SW 1271 (cell line): ENCODE data around the gene HNRNPD.
A peak's percentile ranks its signal among the peaks of the same experiment; 100 is the strongest.
"Not testable (repeated sequence)": the region's sequence is repeated elsewhere in the genome, so short reads cannot be mapped to it uniquely, and the experiment has no call there.

ENCODE experiments used
- DNase-seq, 2 experiments: peaks; one replicate each; lab custom pipeline; 2025; lab: John Stamatoyannopoulos, UW

Gene HNRNPD, protein sequence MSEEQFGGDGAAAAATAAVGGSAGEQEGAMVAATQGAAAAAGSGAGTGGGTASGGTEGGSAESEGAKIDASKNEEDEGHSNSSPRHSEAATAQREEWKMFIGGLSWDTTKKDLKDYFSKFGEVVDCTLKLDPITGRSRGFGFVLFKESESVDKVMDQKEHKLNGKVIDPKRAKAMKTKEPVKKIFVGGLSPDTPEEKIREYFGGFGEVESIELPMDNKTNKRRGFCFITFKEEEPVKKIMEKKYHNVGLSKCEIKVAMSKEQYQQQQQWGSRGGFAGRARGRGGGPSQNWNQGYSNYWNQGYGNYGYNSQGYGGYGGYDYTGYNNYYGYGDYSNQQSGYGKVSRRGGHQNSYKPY

DNA sequence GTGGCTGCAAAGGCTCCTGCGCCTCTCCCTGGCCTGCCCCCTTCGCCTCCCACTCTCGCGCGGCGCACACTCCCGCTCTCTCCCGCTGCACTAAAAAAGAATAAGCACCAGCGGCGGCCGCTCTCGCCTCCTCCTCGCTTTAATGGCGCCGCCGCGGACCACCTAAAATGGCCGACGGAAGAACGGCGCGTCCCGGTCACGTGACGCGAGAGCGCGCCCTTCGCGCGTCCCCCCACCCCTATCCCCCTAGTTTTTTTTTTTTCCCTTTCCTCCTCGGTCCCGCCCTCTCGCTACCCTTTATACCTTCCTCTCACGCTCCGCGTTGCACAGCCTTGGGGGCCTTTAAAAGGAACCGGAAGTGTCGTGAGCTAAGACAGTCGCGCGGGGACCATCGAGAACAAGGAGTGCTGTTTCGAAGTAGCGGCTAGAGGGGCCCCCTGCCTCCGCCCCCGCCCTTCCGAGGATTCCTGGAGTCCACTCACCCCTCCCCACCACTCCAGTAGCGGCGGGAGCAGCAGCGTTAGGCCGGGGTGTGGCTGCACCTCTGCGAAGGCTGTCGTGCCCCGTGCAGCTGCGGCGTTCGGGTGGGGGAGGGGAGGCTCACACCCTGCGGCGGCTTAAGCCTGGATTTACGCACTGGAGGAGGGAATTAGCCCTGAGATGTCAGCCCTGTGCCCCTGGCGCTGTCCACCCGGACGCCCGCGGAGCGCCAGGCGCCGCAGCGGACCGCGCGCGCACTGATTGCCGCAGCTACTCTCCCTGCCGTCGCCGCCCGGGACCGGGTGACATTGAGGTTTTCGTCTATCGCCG, at the start of gene HNRNPD:
Gene HNRNPD (minus strand): TSS at position 176 of the 810 bp plus-strand sequence. CDS start 313 bp downstream, outside the sequence.
- DNase-seq = peak; percentile 96 to 97

DNA sequence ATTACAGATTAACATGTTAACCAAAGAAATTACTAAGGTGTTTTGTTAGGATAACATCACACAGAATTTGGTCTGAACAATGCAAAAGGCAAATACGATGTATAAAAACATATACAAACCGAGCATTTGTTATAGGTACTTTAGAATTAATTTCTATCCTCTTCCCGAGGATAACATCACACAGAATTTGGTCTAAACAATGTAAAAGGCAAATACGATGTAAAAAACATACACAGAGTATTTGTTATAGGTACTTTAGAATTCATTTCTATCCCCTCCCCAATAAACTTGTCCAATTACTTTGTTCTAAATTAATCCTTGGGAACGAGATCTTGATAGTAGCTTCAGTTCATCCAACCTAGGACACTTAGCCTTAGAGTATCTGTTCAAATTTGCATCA, 48.8 kb upstream of the HNRNPD start:
- DNase-seq = no peak

GRCh38 chr4:82421796-82422560, 48.2 kb upstream of the HNRNPD start:
- DNase-seq = no peak

- no peak for DNase-seq
Observed at GRCh38 chr4:82419451-82419850, 45.7 kb upstream of the HNRNPD start.

GRCh38 chr4:82415922-82416365, 42.2 kb upstream of the HNRNPD start:
- DNase-seq = no peak

GRCh38 chr4:82415061-82415460, 41.3 kb upstream of the HNRNPD start:
- DNase-seq = not testable (repeated sequence)

DNA sequence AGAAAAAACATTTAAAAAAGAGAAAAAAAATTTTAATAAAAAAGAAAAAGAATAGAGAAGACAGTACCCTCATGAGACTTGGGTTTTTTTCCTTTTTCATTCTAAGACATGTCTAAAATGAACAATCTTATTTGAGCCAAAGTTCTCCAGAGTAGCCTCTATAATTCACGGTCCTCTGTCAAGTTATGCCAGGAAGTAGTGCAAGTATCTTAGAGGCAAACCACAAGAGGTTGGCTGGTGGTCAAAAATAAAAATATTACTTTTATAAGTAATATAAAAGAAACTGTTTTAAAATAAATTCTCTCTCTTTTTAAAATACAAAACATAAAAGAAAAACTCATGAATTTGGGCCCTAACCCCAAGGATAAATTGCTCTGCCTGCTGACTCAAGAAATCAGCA, 29.9 kb upstream of the HNRNPD start:
- DNase-seq = no peak

GRCh38 chr4:82402196-82402775, 28.5 kb upstream of the HNRNPD start:
- no peak for DNase-seq

- DNase-seq = no peak
Observed at GRCh38 chr4:82401600-82401999, 27.8 kb upstream of the HNRNPD start.

DNA sequence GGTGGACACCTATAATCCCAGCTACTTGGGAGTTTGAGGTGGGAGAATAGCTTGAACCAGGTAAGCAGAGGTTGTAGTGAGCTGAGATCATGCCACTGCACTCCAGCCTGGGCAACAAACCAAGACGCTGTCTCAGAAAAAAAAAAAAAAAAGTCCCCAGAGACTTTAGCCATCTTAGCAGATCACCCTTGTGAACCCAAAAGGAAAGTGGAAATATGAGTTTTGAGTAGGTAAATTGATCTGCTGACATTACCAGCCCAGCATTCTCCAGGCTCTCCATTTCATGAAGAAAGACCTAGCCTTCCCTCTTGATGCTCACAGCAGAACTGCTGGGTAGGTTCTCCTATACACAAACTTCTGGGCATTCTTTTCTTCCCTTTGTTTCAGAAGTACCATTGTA, 24.5 kb upstream of the HNRNPD start:
- no peak for DNase-seq

DNA sequence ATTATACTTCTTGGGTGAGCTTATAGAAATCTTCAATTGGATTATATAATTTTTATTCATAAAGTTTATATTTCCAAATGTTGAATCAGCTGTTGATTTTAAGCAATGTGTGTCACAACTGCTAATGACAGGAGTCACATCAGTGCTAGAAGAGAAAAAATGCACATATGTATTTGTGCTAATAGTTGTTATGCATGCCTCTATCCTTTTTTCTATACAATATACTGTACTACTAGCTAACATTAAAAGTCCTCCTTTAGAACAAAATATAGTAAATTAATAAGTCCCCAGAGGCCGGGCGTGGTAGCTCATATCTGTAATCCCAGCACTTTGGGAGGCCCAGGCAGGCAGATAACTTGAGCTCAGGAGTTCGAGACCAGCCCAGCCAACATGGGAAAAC, 23.7 kb upstream of the HNRNPD start:
- DNase-seq = no peak

- no peak for DNase-seq
Observed at GRCh38 chr4:82394896-82395295, 21.1 kb upstream of the HNRNPD start.

DNA sequence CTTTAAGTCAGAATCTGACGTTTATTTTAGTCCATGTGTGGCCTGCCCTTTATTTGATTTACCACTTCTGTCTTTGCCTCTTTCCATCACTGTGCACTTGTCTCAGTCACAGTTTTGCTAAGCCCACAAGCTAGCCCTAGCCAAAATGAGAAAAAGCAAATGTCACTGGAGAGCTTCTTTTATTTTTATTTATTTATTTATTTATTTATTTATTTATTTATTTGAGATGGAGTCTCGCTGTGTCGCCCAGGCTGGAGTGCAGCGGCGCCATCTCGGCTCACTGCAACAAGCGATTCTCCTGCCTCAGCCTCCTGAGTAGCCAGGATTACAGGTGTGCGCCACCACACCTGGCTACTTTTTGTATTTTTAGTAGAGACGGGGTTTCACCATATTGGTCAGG, 16.3 kb upstream of the HNRNPD start:
- DNase-seq = not testable (repeated sequence)

DNA sequence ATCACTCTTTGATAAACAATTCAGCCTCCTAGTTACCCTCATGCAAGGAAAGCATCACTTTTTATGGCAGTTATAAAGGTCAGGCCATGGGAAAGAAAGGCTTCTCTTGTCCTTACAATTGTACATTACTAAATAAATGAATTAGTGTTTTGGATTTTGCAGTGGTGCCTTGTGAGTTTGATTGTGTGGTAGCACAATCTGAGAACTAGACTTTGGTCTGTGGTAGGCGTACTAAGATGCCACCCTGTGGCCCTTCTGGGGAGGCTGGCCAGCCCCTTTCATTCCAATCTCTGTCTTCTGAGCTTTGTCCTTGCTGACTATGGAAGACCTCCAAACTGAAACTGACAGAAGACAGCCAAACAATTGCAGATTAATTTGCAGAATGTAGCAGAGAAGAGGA, 14.6 kb upstream of the HNRNPD start:
- no peak for DNase-seq

DNA sequence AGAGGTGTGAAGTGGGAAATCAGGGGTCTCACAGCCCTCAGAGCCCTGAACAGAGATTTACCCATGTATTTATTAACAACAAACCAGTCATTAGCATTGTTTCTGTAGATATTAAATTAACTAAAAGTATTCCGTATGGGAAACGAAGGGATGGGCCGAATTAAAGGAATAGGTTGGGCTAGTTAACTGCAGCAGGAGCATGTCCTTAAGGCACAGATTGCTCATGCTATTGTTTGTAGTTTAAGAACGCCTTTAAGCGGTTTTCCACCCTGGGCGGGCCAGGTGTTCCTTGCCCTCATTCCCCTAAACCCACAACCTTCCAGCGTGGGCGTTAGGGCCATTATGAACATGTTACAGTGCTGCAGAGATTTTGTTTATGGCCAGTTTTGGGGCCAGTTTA, 12.5 kb upstream of the HNRNPD start:
- DNase-seq = not testable (repeated sequence)

GRCh38 chr4:82382751-82383150, 9.0 kb upstream of the HNRNPD start:
- DNase-seq = no peak

DNA sequence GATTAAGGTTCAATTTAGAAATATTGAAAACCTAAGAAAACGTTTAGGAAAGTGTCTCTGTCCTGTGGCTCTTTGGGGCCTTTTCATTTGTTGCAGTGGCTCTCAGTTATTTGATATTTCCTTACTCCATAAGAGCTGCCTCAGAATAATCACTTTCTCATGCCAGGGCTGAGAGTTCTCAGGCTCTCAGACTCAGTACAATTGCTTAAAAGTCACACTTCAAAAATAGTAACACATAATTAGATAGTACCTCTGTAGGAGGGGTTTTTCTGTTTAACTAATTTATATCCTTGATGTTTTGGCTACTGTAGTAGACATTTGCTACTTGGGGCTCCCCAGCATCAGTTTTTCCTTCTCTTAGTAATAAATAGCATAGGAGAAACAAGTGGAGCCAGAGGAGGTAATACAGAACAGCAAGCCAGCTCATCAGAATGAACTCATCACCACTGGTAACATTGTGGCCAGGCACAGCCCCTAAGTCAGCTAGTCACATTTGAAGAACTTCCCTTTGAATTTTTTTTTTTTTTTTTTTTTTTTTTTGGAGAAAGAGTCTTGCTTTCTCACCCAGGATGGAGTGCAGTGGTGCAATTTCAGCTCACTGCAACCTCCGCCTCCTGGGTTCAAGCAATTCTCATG, 8.0 kb upstream of the HNRNPD start:
- DNase-seq = no peak

DNA sequence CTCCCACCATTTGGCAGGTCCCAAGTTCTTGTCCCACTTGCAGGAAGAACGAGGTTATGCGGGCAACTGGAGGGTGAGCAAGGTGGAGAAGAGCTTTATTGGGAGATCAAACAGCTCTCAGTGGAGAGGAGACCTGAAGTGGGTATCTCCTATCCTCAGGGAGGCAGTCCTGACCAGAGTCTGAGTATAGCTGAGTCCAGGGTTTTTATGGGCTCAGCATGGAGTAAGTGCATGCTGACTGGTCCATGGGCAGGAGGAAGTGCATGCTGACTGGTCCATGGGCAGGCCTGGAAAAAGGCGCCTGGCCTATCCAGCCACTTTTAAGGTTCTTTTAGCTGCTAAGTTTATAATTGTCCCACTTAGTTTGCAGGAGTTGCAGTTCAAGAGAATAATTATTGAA, 7.4 kb upstream of the HNRNPD start:
- DNase-seq = no peak

DNA sequence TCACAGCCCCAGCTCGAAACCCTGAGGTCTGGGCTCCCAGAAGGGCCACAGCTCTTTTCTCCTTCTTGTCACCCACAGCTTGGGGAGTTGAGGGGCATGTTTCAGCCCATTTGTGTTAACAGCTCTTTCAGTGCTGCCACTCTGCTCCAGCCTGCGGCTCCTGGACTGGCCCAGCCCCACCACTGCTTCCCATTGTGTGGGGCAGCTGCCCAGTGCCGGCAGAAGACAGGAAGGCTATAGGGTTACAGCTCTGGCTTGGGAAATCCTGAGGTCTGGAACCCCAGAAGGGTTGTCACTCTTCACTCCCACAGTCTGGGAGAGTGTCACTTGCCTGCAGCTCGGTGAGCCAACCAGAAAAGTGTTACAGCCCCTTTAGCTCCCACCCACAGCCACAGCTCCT, 7.0 kb upstream of the HNRNPD start:
- DNase-seq = no peak

DNA sequence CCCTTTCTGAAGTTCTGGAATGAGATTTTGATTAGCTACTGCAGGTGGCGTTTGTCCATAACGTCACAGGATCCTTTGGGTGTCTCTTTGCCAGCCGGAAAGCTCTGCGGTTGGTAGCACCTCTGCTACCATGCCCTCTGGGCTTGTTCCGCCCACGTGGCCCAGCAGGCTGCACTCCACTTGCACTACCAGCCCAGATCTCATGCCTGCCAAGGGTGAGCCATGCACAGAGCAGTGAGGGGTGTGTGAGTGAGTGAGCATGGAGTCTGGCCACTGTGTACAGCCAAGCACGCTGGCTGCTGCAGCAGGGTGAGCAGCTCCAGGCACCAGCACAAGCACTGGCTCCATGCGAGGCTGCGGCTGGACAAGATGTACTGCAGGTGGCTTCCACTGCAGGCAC, 6.6 kb upstream of the HNRNPD start:
- DNase-seq = no peak

- no peak for DNase-seq
Observed at GRCh38 chr4:82376109-82376508, 2.3 kb upstream of the HNRNPD start.

DNA sequence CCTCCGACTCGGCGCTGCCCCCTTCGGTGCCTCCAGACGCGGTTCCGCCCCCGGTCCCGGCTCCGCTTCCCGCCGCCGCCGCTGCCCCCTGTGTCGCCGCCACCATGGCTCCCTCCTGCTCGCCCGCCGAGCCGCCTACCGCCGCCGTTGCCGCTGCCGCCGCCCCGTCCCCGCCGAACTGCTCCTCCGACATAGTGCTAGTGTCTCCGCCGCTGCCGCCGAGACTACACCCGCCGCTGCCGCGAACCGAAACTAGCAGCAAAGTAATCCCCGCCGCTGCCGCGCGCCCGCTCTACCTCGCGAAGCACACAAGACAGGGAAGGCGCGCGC, 340 bp downstream of the HNRNPD start:
- no peak for DNase-seq
